NCI-H2029 treated with DMSO at 0.1 percent for 48 hours (cell line): Measurements from ENCODE around the gene PRDM4.
"Not testable (repeated sequence)": the region's sequence is repeated elsewhere in the genome, so short reads cannot be mapped to it uniquely, and the experiment has no call there.

Experiments used
- DNase-seq: peaks from one replicate; lab custom pipeline; 2025; lab: John Stamatoyannopoulos, UW

PRDM4 gene

GRCh38 chr12:107767466-107767865 lies 6.5 kb upstream of the PRDM4 start:
- no peak for DNase-seq

- DNase-seq: no peak
Measured at GRCh38 chr12:107765316-107765715, 4.4 kb upstream of the PRDM4 start.

- no peak for DNase-seq
Measured at GRCh38 chr12:107764626-107765025, 3.7 kb upstream of the PRDM4 start.

GRCh38 chr12:107762874-107763273 lies 1.9 kb upstream of the PRDM4 start:
- no peak for DNase-seq

- no peak for DNase-seq
Measured at GRCh38 chr12:107761502-107761904, 566 bp upstream of the PRDM4 start.

GRCh38 chr12:107760207-107760808 lies 629 bp downstream of the PRDM4 start:
- DNase-seq: no peak

DNA sequence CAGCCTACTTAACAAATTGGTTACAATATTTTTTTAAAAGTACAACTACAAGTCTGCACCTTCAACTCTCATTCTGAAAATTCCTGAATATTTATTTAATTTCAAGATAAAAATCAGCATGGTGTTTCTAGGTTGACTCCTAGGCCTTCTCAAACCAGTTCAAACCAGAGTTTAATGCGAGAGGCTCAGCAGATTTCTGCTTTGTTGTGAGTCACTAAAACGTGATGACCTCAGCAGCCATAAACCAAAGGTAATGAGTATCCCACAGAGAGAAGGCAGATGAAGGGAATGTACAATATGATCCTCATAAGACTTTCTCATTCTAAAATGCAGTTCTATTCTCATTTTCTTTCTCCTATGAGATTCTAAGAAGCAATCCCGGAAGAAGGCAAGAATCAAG lies 1.5 kb downstream of the PRDM4 start:
- no peak for DNase-seq

DNA sequence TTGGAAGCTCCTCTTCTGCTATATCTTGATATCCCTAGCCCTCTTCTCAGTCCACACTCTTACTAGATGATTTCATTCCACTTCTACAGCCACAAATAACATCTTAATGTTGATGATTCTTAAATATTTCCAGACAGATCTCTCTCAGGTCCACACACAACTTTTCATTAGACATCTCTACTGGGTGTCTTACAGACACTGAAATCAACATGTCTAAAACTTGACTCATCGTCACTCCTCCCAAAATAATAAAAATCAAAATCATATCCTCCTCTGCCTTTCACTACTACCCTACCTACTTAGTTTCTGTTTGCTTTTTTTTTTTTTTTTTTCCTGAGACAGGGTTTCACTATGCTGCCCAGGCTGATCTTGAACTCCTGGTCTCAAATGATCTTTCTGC lies 11.9 kb downstream of the PRDM4 start:
- no peak for DNase-seq

GRCh38 chr12:107748472-107748871 lies 12.5 kb downstream of the PRDM4 start:
- no peak for DNase-seq

GRCh38 chr12:107736914-107737313 lies 24.0 kb downstream of the PRDM4 start:
- DNase-seq: no peak

GRCh38 chr12:107735763-107736162 lies 25.2 kb downstream of the PRDM4 start:
- no peak for DNase-seq

DNA sequence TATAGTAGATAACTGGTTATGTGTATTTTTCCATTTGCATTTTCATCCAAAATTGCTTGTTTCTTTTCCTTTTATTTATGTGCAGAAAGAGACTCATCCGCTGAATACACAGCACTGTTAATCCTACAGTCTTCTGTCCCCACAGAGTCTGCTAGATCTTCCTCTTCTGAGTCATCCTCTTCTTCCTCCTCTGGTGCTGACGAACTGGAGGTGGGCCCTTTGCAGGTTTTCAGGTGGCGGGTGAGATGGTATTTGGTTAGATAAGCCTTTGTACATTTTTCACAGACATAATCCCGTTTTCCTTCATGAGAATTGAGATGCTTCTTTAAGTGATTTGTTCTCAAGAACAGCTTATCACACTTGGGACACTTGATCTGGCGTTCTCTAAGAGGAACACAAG lies 26.8 kb downstream of the PRDM4 start:
- DNase-seq: no peak

DNA sequence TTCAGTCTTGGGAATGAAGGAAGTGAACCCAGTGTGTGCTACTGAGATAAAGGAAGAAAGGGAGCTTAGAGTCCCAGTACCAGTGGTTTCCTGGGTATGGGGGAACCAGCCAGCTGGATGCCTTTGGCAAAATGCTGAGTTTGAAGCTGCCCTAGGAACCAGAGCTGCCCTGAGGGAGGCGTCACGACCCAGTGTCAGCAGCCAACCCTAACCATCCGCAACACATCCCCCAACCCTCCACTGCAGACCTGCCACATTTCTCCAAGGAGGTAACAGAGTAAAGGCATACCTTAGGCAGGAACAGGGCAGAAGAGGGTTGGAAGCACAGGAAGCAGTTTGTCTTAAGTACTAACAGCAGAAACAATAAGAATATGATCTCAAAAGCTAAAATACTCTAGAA lies 28.6 kb downstream of the PRDM4 start:
- DNase-seq: no peak

DNA sequence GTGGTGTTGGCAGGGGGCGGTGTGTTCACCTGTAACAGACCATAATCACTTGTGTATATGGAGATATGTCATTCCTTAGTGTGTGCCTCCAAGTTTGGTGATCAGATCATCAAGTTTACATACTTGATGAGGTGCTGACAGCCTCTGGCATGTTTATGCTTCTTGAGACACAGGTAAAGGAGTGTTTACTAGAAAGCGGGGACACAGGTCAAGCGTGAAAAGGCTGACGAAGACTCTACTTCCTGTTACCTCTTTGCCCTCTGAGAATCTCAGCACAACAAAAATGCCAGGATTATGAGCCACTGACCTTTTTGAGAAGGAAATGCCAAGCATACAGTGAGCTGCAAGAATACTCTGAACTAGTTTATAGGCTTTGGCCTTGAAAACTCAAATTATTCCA lies 29.6 kb downstream of the PRDM4 start:
- DNase-seq: no peak

DNA sequence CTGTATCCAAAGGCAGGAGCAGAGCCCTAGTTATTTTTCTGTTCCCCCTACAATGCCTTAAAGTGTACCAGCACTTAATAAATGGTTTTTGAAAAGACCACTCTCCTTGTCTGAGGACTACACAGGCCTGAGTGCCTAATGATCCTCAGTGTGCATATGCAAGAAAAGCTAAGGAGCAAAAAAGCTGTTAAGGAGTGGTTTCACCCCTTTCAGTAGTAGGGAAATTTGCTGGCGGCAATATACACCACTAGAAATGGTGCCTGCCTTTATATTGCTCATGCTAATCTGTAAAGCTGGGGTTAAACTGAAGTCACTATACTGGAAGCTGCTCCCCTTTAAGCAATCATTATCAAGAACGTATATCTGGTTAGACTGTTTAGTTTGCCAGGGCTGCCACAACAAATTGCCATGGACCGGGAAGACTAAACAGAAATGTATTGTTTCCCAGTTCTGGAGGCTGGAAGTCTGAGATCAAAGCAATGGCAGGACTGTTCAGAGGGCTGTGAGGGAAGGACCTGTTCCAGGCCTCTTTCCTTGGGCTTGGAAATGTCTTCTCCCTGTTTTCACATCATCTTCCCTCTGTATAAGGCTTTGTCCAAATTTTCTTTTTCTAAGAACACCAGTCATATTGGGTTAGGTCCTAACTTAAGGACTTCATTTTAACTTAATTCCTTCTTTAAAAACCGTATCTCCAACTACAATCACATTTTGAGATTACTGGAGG lies 30.2 kb downstream of the PRDM4 start:
- DNase-seq: no peak

- not testable (repeated sequence) for DNase-seq
Measured at GRCh38 chr12:107727742-107728141, 33.2 kb downstream of the PRDM4 start.

- DNase-seq: not testable (repeated sequence)
Measured at GRCh38 chr12:107727327-107727726, 33.6 kb downstream of the PRDM4 start.

- no peak for DNase-seq
Measured at GRCh38 chr12:107718606-107719005, 42.3 kb downstream of the PRDM4 start.

DNA sequence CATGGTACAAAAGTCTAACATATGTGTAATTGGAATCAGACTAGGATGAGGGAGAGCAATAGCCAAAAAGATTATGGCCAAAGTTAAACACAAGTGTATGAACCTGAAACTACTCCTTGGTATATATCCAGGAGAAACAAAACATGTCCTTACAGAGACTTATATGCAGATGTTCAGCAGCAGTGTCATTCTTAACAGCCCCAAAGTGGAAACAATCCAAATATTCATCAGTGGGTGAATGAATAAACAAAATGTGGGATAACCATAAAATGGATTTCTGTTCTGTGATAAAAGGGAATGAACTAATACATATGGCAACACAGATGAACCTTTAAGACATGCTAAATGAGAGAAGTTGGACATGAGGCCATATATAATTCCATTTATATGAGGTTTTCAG lies 45.2 kb downstream of the PRDM4 start:
- no peak for DNase-seq

DNA sequence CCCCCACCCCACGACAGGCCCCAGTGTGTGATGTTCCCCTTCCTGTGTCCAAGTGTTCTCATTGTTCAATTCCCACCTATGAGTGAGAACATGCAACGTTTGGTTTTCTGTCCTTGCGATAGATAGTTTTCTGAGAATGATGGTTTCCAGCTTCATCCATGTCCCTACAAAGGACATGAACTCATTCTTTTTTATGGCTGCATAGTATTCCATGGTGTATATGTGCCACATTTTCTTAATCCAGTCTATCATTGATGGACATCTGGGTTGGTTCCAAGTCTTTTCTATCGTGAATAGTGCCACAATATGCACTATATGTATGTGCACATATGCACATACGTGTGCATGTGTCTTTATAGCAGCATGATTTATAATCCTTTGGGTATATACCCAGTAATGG lies 55.4 kb downstream of the PRDM4 start:
- not testable (repeated sequence) for DNase-seq

DNA sequence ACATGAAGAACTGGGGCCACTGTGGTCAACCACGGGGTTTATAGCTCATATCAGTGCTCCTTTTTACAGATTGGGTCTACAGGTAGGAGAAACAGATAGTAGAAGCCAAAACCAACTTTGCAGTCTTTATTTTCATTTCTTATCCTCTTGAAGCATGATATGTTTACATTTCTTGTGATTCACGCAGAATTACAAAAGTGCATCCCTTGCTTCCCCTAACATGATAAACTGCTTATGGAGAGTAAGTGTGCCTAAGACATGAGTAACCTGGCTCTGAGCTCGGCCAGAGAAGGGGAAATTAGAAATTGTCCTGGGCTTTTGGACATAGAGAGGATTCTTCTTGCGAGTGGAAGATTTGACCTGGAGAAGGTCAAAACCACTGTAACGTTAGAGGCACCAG lies 56.9 kb downstream of the PRDM4 start:
- DNase-seq: no peak

- no peak for DNase-seq
Measured at GRCh38 chr12:107702106-107702505, 58.8 kb downstream of the PRDM4 start.

GRCh38 chr12:107695772-107696171 lies 65.2 kb downstream of the PRDM4 start:
- not testable (repeated sequence) for DNase-seq
